ENCODE measurements around the gene ARHGAP6.

- no peak for TF ChIP-seq YY1 (IDR thresholded peaks at IDR 0.05; ENCODE audit: insufficient read depth, insufficient read length)
- TF ChIP-seq SUZ12 (IDR thresholded peaks at IDR 0.05; ENCODE audit: extremely low read depth, insufficient read depth, insufficient read length), result no peak
- TF ChIP-seq ZNF274 (IDR thresholded peaks at IDR 0.05; ENCODE audit: low read depth, low read length), result no peak
These were observed 235.4 kb downstream of the ARHGAP6 start for GRCh38 chrX:11430271-11430670.
